SK-N-SH treated with all-trans-retinoic acid at 6 μM for 48 hours (cell line): ENCODE measurements around the gene PTPN1.

Experiments
- BACH2 ChIP-seq: fragments of 250-450 bp; sonication (Bioruptor Pico); IDR thresholded peaks from 2 replicates; pipeline ENCODE4 v1.9.0; 2021; ENCODE audit warnings: mild to moderate bottlenecking, borderline replicate concordance
- GLIS3 ChIP-seq: fragments of 250-450 bp; sonication (Bioruptor Pico); IDR thresholded peaks from 2 replicates; pipeline ENCODE4 v1.5.0; 2020; ENCODE audit warnings: mild to moderate bottlenecking, moderate library complexity
- ISL1 ChIP-seq: fragments of 250-450 bp; sonication (Bioruptor Pico); IDR thresholded peaks from 2 replicates; pipeline ENCODE4 v2.1.2; 2022; ENCODE audit warnings: mild to moderate bottlenecking, moderate library complexity
- PATZ1 ChIP-seq: fragments of 250-450 bp; sonication (Bioruptor Pico); IDR thresholded peaks from 2 replicates; pipeline ENCODE4 v1.8.0; 2020; ENCODE audit warnings: mild to moderate bottlenecking, moderate library complexity, borderline replicate concordance
- PPARA ChIP-seq: fragments of 250-450 bp; sonication (Bioruptor Pico); IDR thresholded peaks from 2 replicates; pipeline ENCODE4 v1.5.0; 2020; ENCODE audit warnings: mild to moderate bottlenecking, borderline replicate concordance
- RARB ChIP-seq: fragments of 250-450 bp; sonication (Bioruptor Pico); IDR thresholded peaks from 2 replicates; pipeline ENCODE4 v1.8.0; 2021; ENCODE audit warnings: mild to moderate bottlenecking, moderate library complexity
- SNAI2 ChIP-seq: fragments of 250-450 bp; sonication (Bioruptor Pico); IDR thresholded peaks from 2 replicates; pipeline ENCODE4 v1.5.0; 2020; ENCODE audit warnings: mild to moderate bottlenecking, moderate library complexity
- TCF4 ChIP-seq: fragments of 250-450 bp; sonication (Bioruptor Pico); IDR thresholded peaks from 2 replicates; pipeline ENCODE4 v1.8.0; 2021; ENCODE audit warnings: mild to moderate bottlenecking, moderate library complexity, borderline replicate concordance
- ZFP30 ChIP-seq: fragments of 450-650 bp; formaldehyde crosslinking; IDR thresholded peaks from 2 replicates; pipeline ENCODE4 v1.5.0; 2022; ENCODE audit warnings: mild to moderate bottlenecking, moderate library complexity
- ZNF70 ChIP-seq: fragments of 450-650 bp; formaldehyde crosslinking; IDR thresholded peaks from 2 replicates; pipeline ENCODE4 v1.5.0; 2020; ENCODE audit warnings: mild to moderate bottlenecking, moderate library complexity
- TF ChIP-seq, protein P1 (sequence below): fragments of 250-450 bp; sonication (Bioruptor Pico); IDR thresholded peaks from 2 replicates; pipeline ENCODE4 v1.5.1; 2020; ENCODE audit warnings: low read depth, mild to moderate bottlenecking, moderate library complexity
- TF ChIP-seq, protein P2 (sequence below): fragments of 250-450 bp; sonication (Bioruptor Pico); IDR thresholded peaks from 2 replicates; pipeline ENCODE4 v1.5.1; 2021; ENCODE audit warnings: mild to moderate bottlenecking, moderate library complexity

DNA sequence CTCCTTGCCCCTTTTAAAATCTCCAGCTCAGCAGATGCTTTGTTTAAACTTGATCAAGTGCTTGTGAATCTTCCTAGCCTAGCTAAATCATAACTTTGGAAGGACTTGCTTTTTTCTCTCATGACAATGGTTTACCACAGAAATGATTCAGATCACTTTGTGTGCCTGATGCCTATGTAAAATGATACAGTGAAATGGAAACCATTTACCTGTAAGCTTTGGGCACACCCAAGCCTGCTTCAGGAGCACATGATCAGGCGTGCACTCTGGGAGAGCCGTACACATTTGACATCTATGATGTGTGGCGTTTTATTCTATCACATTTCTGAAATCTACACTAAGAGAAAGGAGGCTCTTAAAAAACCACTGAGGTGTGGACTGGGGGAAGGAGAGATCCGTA is 41.1 kb downstream of the PTPN1 start:
- TF ChIP-seq TCF4 (CRISPR knock-in tag) (no peak), ZFP30 (CRISPR knock-in tag) (no peak), RARB (CRISPR knock-in tag) (no peak), PATZ1 (CRISPR knock-in tag) (no peak), ZNF70 (CRISPR knock-in tag) (no peak), SNAI2 (CRISPR knock-in tag) (no peak), ISL1 (CRISPR knock-in tag) (no peak), BACH2 (CRISPR knock-in tag) (no peak), PPARA (no peak), GLIS3 (CRISPR knock-in tag) (no peak)
- TF ChIP-seq, protein P1, sequence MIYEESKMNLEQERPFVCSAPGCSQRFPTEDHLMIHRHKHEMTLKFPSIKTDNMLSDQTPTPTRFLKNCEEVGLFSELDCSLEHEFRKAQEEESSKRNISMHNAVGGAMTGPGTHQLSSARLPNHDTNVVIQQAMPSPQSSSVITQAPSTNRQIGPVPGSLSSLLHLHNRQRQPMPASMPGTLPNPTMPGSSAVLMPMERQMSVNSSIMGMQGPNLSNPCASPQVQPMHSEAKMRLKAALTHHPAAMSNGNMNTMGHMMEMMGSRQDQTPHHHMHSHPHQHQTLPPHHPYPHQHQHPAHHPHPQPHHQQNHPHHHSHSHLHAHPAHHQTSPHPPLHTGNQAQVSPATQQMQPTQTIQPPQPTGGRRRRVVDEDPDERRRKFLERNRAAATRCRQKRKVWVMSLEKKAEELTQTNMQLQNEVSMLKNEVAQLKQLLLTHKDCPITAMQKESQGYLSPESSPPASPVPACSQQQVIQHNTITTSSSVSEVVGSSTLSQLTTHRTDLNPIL (CRISPR knock-in tag): no peak
- TF ChIP-seq, protein P2, sequence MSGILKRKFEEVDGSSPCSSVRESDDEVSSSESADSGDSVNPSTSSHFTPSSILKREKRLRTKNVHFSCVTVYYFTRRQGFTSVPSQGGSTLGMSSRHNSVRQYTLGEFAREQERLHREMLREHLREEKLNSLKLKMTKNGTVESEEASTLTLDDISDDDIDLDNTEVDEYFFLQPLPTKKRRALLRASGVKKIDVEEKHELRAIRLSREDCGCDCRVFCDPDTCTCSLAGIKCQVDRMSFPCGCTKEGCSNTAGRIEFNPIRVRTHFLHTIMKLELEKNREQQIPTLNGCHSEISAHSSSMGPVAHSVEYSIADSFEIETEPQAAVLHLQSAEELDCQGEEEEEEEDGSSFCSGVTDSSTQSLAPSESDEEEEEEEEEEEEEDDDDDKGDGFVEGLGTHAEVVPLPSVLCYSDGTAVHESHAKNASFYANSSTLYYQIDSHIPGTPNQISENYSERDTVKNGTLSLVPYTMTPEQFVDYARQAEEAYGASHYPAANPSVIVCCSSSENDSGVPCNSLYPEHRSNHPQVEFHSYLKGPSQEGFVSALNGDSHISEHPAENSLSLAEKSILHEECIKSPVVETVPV (CRISPR knock-in tag): no peak
